ENCODE data around the gene MEF2C. TPM values are rescaled to one million over a fixed set of nuclear protein-coding genes. Genes with fewer than 3 reads are reported as not detected.

Gene MEF2C
- total and polyA plus RNA-seq, 4 donors, result 27.4 to 77.9 (median 46.3) TPM

DNA sequence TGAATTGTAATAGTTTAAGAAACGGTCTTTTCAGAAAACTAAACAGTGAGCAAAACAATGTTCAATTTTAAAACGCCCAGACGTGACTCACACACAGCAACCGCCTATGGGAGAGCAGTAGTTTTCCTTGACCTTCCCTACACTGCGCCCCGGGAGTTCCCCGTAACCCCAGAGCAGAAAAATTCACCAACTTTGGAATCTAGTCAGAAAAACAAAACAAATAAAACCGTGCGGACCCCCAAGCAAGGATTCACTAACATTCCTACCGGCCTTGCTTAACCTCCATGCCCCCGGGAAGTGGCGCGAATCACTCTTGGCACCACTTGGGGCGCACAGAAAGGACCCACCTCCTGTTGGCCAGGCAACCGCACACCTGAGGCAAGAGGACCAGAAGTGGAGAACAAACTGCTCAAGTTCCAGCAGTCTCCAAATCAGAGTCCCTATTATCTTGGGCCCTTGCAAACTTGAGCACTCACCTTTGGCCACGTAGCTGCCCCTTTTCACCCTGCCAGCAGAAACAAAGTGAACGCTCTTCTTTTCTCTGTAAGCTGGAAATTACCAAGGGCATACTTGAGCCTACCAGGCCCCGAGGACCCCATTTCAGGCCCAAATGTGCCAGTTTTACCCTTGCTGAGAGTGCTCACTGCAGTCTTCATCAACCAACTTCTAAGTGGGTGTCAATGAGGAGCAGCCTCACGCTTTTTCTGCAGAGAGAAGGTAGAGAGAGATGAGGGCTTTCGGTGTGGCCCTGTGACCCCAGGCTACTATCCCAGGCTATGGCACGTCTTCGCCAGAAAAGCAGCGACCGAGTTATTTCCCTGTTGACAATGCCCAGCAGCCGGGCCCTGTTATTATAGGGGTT, 189.7 kb downstream of the MEF2C start:
- Histone ChIP-seq H3K36me3 (ENCODE audit: control insufficient read depth, insufficient read depth, low read length) (peaks cover 3% of the 10 kb centered on the region), H3K4me1 (ENCODE audit: control insufficient read depth, insufficient read depth, low read length) (peaks cover 56% of the 10 kb centered on the region), H3K9me3 (ENCODE audit: control insufficient read depth, insufficient read depth, low read length) (no peaks in the 10 kb centered on the region), H3K4me3 (ENCODE audit: low read depth, low read length) (peak overlapping the region; percentile 75), H3K27me3 (ENCODE audit: control insufficient read depth, insufficient read depth, low read length) (peaks cover 65% of the 10 kb centered on the region), H3K27ac (ENCODE audit: low read depth, low read length) (peak overlapping the region; percentile 99)
- DNase-seq (ENCODE audit: low read depth in 4 of 6, low spot score in 6 of 6), result peak in 5 of 6 donors; percentile 27 to 82 (median 52)
- WGBS (ENCODE audit: insufficient coverage), result 20% methylated on average over 21 of the region's 25 CpGs

DNA sequence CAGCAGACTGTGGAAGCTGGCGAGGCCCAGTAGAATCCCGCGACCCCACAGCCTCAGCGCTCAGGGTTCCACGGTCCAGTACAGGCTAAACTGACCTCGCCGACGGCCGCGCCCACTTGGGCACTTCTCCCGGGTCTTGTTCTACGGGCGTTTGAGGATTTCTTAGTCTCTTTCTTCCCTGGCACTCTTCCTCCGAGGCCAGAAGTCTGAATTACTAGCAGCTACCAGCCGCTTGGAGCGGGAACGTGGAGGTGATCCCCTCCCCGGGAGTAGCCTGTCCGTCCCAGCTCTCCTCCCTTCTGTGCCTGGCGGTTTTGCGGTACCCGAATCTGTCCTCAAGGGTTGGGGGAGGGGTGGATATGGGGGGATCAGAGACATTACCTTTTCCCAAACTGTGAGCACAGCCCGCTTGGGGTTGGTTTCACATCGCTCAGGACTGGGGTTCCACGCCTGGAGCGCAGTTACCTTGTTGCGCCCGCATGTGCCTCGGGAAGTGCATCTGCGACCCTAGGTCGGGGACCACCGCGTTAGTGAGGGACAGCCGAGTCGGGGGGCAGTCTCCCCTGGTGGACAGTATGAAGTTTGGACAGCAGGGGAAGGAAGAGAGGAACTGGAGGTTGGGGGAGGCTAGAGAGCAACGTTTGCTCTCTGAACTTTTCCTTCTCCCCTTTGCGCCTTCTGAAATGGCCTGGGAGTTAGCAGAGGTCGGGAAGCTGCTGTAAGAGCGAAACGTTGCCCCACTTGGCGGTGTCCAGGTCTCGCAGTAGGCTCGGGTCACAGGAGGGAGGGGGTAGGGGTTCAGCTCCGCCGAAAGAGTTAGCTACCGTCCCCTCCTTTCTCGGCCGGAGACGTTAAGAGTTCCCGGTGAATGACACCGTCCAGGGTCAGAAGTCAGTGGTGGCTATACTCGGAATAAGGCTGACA, 190.8 kb downstream of the MEF2C start:
- Histone ChIP-seq H3K4me1 (ENCODE audit: control insufficient read depth, insufficient read depth, low read length) (peaks cover 56% of the 10 kb centered on the region), H3K4me3 (ENCODE audit: low read depth, low read length) (peak overlapping the region; percentile 75), H3K9me3 (ENCODE audit: control insufficient read depth, insufficient read depth, low read length) (no peaks in the 10 kb centered on the region), H3K27ac (ENCODE audit: low read depth, low read length) (peak overlapping the region; percentile 99), H3K27me3 (ENCODE audit: control insufficient read depth, insufficient read depth, low read length) (peaks cover 72% of the 10 kb centered on the region), H3K36me3 (ENCODE audit: control insufficient read depth, insufficient read depth, low read length) (peaks cover 3% of the 10 kb centered on the region)
- WGBS (ENCODE audit: insufficient coverage), result 4% methylated on average over 48 of the region's 52 CpGs
- DNase-seq (ENCODE audit: low read depth in 4 of 6, low spot score in 6 of 6), result peak; percentile 57 to 89 (median 68)

DNA sequence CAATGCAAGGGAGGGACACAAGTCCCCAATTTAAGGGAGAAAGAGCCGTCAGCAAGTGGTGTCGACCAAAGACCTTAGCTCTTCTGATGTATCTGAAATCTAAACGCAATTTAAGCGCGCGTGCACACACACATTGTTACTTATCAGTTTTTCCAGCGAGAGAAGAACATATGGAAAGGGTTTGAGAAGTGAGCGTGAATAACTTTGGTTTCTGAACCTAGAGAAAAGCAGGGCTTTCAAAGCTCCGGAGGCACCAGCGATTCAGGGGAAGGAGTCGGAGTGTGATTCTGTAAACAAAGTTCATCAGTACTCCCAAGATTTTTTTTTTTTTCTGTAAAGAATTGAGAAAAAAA, 191.8 kb downstream of the MEF2C start:
- Histone ChIP-seq H3K36me3 (ENCODE audit: control insufficient read depth, insufficient read depth, low read length) (peaks cover 3% of the 10 kb centered on the region), H3K27me3 (ENCODE audit: control insufficient read depth, insufficient read depth, low read length) (peaks cover 78% of the 10 kb centered on the region), H3K9me3 (ENCODE audit: control insufficient read depth, insufficient read depth, low read length) (no peaks in the 10 kb centered on the region), H3K27ac (ENCODE audit: low read depth, low read length) (peak overlapping the region; percentile 99), H3K4me1 (ENCODE audit: control insufficient read depth, insufficient read depth, low read length) (peaks cover 56% of the 10 kb centered on the region), H3K4me3 (ENCODE audit: low read depth, low read length) (peak overlapping the region; percentile 75)
- no CpG with 5 or more reads among the region's 11 CpGs for WGBS (ENCODE audit: insufficient coverage)
- DNase-seq (ENCODE audit: low read depth in 4 of 6, low spot score in 6 of 6), result no peak

DNA sequence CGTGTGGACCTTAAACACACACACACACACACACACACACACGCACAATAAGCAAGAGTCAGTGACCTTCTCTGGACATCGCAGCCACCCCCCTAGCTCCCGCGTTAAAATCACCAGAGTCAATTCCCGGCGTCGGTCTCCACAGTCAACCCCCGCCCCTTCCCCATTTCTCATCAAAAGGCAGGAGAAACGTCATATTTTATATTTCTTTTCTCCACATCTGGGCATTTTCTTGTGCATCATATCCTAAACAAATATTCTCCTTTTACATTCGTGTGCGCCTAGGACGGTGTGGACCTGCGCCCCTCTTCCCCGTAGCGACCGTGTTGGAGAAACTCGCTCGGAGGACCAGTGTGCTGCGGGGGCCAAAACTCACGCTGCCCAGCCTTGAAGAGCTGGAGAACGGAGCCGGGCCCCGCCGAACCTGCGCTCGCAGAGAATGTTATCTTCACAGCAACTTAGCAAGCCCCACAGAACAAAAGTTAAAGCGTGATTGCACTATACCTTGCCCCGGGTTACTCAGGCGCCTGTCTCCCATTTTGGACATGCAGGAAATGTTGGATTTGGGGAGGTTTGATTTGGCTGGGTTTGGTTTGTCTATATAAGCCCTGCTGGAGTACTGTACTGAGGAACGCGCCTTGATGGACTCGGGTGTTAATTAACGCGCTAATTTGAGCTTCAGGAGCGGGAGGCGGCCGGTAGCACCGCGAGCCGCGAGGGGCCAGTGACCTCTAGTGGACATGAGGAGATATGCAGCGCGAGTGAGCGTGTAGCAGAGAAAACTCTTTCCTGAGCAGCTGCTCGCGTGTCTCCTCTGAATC, 192.4 kb downstream of the MEF2C start:
- peak overlapping the region; percentile 75 for H3K4me3 ChIP-seq (ENCODE audit: low read depth, low read length)
- peaks cover 3% of the 10 kb centered on the region for H3K36me3 ChIP-seq (ENCODE audit: control insufficient read depth, insufficient read depth, low read length)
- WGBS (ENCODE audit: insufficient coverage), result under 1% methylated on average over 44 of the region's 47 CpGs
- H3K27me3 ChIP-seq (ENCODE audit: control insufficient read depth, insufficient read depth, low read length), result peaks cover 77% of the 10 kb centered on the region
- DNase-seq (ENCODE audit: low read depth in 4 of 6, low spot score in 6 of 6), result peak; percentile 90 to 99 (median 92)
- no peaks in the 10 kb centered on the region for H3K9me3 ChIP-seq (ENCODE audit: control insufficient read depth, insufficient read depth, low read length)
- H3K27ac ChIP-seq (ENCODE audit: low read depth, low read length), result peak overlapping the region; percentile 99
- peaks cover 56% of the 10 kb centered on the region for H3K4me1 ChIP-seq (ENCODE audit: control insufficient read depth, insufficient read depth, low read length)

DNA sequence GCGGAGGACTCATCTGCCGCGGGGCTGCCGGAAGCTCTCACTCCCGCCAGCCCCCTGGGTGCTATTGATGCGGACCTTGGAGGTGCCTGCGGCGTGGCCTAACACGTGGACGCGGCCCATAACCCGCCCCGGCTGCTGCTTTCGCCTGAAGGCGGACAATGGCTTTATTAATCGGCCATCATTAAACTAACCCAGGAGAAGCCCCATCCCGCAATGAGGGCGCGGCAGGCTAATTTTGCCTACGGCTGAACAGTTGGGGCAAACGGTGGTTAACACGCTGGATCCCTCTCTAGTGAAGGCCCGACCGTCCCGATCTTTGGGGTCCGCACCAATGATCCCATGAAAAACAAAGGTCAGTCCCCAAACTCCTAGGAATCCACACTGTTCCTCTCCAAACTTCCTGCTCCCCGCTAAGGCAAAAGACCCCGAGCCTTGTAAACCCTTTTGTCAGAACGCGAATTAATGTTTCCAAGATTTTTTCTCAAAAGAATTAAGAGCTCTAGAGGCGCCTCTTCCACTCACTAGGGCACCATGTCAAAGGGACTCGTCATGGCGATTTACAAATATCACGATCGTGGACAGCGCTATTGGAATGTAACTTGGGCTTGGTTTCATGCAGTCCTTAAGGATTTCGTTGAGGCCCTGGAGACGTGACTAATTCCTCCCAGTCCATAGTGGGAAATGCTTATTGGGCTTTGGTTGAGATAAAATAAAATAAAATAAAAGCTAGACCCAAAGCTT, 193.1 kb downstream of the MEF2C start:
- 4% methylated on average over 30 of the region's 38 CpGs for WGBS (ENCODE audit: insufficient coverage)
- Histone ChIP-seq H3K4me3 (ENCODE audit: low read depth, low read length) (peak overlapping the region; percentile 75), H3K9me3 (ENCODE audit: control insufficient read depth, insufficient read depth, low read length) (no peaks in the 10 kb centered on the region), H3K36me3 (ENCODE audit: control insufficient read depth, insufficient read depth, low read length) (peaks cover 3% of the 10 kb centered on the region), H3K4me1 (ENCODE audit: control insufficient read depth, insufficient read depth, low read length) (peaks cover 51% of the 10 kb centered on the region), H3K27me3 (ENCODE audit: control insufficient read depth, insufficient read depth, low read length) (peaks cover 78% of the 10 kb centered on the region), H3K27ac (ENCODE audit: low read depth, low read length) (peak overlapping the region; percentile 99)
- DNase-seq (ENCODE audit: low read depth in 4 of 6, low spot score in 6 of 6), result peak; percentile 33 to 85 (median 46)

DNA sequence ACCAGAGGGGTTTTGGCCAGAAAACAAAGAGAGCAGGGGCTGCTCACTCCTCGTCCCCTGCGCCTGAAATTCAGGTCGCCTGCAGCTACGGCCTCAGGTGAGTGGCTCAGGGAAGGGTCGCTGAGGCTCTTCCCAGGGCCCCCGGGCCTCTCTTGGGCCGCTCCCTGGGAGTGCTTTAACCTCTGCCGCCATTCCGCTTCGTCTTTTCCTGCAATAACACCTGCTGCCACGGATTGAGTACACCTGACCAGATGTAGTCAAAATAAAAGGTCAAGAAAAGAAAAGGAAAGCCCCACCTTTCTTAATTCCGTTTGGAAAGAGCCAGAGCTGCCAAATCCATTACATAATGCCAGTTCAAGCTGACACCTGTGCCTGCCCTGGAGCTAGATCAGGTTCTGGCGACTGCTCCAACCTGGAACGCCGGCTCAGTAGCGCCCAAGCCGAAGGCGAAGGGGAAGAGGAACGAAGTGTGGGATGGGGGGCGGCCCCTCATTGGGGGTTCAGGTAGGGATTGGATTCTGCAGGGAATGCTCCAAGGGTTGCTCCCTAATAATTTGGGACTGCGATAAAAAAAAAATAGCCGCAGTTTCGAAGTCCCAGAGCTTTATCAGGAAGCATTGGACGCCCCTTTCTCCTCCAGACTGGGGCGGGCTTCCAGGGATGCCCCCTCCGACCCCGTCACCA, 193.9 kb downstream of the MEF2C start:
- 4% methylated on average over 27 of the region's 27 CpGs for WGBS (ENCODE audit: insufficient coverage)
- peak overlapping the region; percentile 75 for H3K4me3 ChIP-seq (ENCODE audit: low read depth, low read length)
- H3K9me3 ChIP-seq (ENCODE audit: control insufficient read depth, insufficient read depth, low read length), result no peaks in the 10 kb centered on the region
- peaks cover 77% of the 10 kb centered on the region for H3K27me3 ChIP-seq (ENCODE audit: control insufficient read depth, insufficient read depth, low read length)
- peak in 4 of 6 donors; percentile 26 to 75 (median 50) for DNase-seq (ENCODE audit: low read depth in 4 of 6, low spot score in 6 of 6)
- H3K4me1 ChIP-seq (ENCODE audit: control insufficient read depth, insufficient read depth, low read length), result peaks cover 51% of the 10 kb centered on the region
- peaks cover 3% of the 10 kb centered on the region for H3K36me3 ChIP-seq (ENCODE audit: control insufficient read depth, insufficient read depth, low read length)
- peak overlapping the region; percentile 99 for H3K27ac ChIP-seq (ENCODE audit: low read depth, low read length)

DNA sequence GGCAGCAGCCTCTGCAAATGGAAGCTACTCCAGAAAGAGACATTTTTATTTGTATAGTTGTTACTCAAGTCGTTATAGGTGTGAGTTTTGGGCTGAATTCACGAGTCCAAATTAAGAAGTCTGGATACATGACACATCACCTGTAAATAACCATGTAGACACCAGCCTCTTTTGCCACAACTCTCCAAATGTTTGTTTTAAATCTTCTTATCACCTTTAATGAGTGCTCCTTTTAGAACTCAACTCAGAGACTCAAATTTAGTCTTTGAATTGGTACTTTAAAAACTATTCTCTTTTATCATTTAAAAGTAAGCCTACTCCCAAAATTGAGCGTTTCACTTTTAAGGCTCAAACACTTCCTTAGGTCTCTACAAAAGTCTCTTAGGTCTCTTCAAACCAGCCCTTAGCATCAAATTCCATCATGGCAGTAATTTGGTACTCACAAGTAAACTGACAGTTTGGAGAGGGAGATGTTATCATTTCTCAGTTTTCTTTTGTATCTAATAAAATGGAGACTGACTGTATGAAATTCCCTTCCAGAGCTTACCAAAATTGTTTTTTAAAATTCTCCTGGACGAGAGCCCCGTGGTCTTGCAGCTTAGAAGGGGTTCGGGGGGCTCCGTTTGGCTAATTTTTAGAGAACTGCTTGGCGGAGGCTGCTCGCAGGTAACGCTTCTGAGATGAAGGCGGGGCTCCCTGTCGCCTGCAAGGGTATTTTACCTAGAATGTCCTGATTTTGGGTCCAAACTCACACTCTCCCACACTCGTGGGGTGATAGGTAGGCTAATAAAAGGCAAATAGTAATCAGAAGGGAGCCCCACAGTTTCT, 194.6 kb downstream of the MEF2C start:
- Histone ChIP-seq H3K27me3 (ENCODE audit: control insufficient read depth, insufficient read depth, low read length) (peaks cover 79% of the 10 kb centered on the region), H3K4me3 (ENCODE audit: low read depth, low read length) (peak overlapping the region; percentile 75), H3K36me3 (ENCODE audit: control insufficient read depth, insufficient read depth, low read length) (peaks cover 3% of the 10 kb centered on the region), H3K4me1 (ENCODE audit: control insufficient read depth, insufficient read depth, low read length) (peaks cover 49% of the 10 kb centered on the region), H3K27ac (ENCODE audit: low read depth, low read length) (peak overlapping the region; percentile 99), H3K9me3 (ENCODE audit: control insufficient read depth, insufficient read depth, low read length) (no peaks in the 10 kb centered on the region)
- WGBS (ENCODE audit: insufficient coverage), result 21% methylated on average over 6 of the region's 13 CpGs
- peak; percentile 31 to 82 (median 52) for DNase-seq (ENCODE audit: low read depth in 4 of 6, low spot score in 6 of 6)
